DOHH2 (cell line): ENCODE results near the gene PROM2.

Experiments
- EZH2phosphoT487 ChIP-seq: fragments of 200-600 bp; sonication (generic); IDR thresholded peaks from 2 replicates; pipeline ENCODE4 v1.6.1; 2017; ENCODE audit warnings: borderline replicate concordance, mild to moderate bottlenecking, antibody characterized with exemption, low read length, moderate library complexity, mixed read lengths
- TF ChIP-seq, protein P1 (sequence below): fragments of 200-600 bp; sonication (generic); IDR thresholded peaks from one replicate; pipeline ENCODE4 v1.5.1; 2014; ENCODE audit warnings: antibody characterized with exemption, mild to moderate bottlenecking, low read depth, low read length; ENCODE audit not compliant: poor library complexity, severe bottlenecking

DNA sequence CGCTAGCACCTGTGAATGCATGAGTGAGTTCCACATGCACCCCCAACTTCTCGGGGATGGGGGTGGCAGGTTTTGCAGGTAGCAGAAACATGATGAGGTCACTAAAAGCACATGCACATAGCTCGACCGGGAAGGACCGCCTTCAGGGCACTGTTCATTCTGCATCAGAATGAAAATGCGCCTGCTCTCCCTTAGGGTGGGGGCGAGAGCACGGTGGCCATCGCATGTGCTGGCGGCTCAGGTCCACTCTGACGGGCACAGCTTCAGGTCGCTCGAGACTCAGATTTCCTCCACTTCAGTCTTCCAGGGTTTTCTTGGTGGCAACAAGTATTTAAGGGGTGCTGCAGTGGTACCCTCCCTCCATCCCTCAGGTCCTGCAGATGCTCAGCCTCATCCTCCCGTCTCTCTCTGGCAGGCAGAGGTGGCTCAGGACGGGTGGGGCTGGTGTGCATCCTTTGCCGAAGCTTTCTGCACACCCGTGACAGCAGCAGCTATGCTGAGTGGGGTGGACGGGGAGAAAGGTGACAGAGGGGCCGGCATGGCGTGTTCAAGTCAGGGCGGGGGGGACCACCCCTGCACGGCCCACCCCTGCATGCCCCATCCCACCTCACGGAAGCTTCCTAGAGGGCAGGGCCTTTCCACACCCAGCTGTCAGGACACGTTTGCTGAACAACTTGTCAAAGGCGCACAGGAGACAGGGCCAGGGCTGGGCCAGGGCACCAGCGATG, 37.7 kb downstream of the PROM2 start:
- TF ChIP-seq, protein P1, sequence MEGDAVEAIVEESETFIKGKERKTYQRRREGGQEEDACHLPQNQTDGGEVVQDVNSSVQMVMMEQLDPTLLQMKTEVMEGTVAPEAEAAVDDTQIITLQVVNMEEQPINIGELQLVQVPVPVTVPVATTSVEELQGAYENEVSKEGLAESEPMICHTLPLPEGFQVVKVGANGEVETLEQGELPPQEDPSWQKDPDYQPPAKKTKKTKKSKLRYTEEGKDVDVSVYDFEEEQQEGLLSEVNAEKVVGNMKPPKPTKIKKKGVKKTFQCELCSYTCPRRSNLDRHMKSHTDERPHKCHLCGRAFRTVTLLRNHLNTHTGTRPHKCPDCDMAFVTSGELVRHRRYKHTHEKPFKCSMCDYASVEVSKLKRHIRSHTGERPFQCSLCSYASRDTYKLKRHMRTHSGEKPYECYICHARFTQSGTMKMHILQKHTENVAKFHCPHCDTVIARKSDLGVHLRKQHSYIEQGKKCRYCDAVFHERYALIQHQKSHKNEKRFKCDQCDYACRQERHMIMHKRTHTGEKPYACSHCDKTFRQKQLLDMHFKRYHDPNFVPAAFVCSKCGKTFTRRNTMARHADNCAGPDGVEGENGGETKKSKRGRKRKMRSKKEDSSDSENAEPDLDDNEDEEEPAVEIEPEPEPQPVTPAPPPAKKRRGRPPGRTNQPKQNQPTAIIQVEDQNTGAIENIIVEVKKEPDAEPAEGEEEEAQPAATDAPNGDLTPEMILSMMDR: no peak
- no peak for TF ChIP-seq EZH2phosphoT487
